Activated T-cell treated with anti-CD3 and anti-CD28 coated beads, Interleukin-2, amount 50 U/mL, for 24 hours (primary cell): ENCODE data around the gene HLCS.
"Not testable (repeated sequence)": the region's sequence is repeated elsewhere in the genome, so short reads cannot be mapped to it uniquely, and the experiment has no call there.

Experiments used
- DNase-seq: peaks from one replicate; pipeline ENCODE4 v3.0.0-alpha.2; 2020
- H3K27ac Mint-ChIP-seq: 2 replicates; pipeline ENCODE4 v1.8.0; 2020; ENCODE audit warnings: mild to moderate bottlenecking, mixed read lengths
- H3K27me3 Mint-ChIP-seq: 2 replicates; pipeline ENCODE4 v1.8.0; 2020; ENCODE audit warnings: mixed read lengths
- H3K36me3 Mint-ChIP-seq: 2 replicates; pipeline ENCODE4 v1.8.0; 2020; ENCODE audit warnings: low read depth, mixed read lengths
- H3K4me1 Mint-ChIP-seq: 2 replicates; pipeline ENCODE4 v1.8.0; 2020; ENCODE audit warnings: low read depth, mixed read lengths
- H3K4me3 Mint-ChIP-seq: 2 replicates; pipeline ENCODE4 v1.8.0; 2020; ENCODE audit warnings: mild to moderate bottlenecking, moderate library complexity, mixed read lengths
- H3K9me3 Mint-ChIP-seq: 2 replicates; pipeline ENCODE4 v1.8.0; 2020; ENCODE audit warnings: mixed read lengths

Gene HLCS

DNA sequence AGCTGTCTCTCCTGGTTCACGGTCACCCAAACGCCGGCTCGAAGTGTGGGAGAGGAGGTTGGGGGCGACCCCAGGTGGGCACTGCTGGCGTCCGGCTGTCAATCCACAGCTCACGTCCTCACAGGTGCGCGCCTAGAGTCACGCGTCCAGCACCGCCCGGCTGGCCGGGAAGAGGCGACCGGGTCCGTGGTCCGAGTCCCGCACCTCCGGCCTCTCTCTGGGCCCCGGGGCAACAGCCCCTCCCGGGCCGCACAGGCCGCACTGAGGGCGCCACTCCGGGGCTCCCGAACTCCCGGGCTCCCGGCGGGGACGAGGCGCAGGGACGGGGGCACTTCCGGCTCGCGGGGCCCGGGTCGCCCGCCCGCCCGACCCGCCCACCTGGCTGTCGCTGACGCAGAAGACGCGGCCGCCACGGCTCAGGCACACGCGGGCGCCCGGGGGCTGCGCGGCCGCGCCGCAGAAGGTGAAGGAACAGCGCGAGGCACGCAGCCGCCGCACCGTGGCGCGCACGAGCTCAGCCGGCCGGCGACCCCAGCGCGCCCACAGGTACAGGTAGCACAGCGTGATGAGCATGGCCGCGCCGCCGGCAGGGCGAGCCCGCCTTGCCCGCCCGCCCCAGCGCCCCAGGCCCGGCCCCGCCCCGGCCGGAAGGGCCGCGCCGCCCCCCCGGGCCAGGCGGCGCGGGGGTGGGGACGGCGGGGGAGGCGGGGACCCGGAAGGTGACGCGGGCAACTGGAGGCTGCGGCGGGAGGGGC, at the start of gene HLCS:
Gene HLCS (minus strand): TSS at position 604 of the 755 bp plus-strand sequence. CDS start 31 bp downstream, at position 573.
- H3K27ac Mint-ChIP-seq = peak within 1 kb of the TSS; percentile 90
- no peaks in the 10 kb centered on the region for H3K9me3 Mint-ChIP-seq
- H3K4me3 Mint-ChIP-seq = peak within 1 kb of the TSS; percentile 81
- no peaks in the 10 kb centered on the region for H3K27me3 Mint-ChIP-seq
- DNase-seq = peak; percentile 84
- H3K4me1 Mint-ChIP-seq = peaks cover 20% of the 10 kb centered on the region
- H3K36me3 Mint-ChIP-seq = peaks cover 17% of the 10 kb centered on the region

GRCh38 chr21:37009740-37010341, 43.4 kb upstream of the HLCS start:
- H3K36me3 Mint-ChIP-seq = no peaks in the 10 kb centered on the region
- H3K27ac Mint-ChIP-seq = no peak overlapping the region
- H3K27me3 Mint-ChIP-seq = peaks cover 49% of the 10 kb centered on the region
- peak overlapping the region; percentile 64 for H3K4me3 Mint-ChIP-seq
- peaks cover 15% of the 10 kb centered on the region for H3K4me1 Mint-ChIP-seq
- peak; percentile 86 for DNase-seq
- H3K9me3 Mint-ChIP-seq = no peaks in the 10 kb centered on the region

GRCh38 chr21:37008724-37009123, 42.3 kb upstream of the HLCS start:
- Mint-ChIP-seq H3K4me1 (peaks cover 15% of the 10 kb centered on the region), H3K36me3 (no peaks in the 10 kb centered on the region), H3K27me3 (peaks cover 42% of the 10 kb centered on the region), H3K9me3 (no peaks in the 10 kb centered on the region), H3K4me3 (no peak overlapping the region), H3K27ac (no peak overlapping the region)
- DNase-seq = no peak

- Mint-ChIP-seq H3K27ac (no peak within 1 kb of the TSS), H3K36me3 (no peaks in the 10 kb centered on the region), H3K9me3 (no peaks in the 10 kb centered on the region), H3K4me1 (peaks cover 18% of the 10 kb centered on the region), H3K27me3 (peaks cover 31% of the 10 kb centered on the region), H3K4me3 (peak within 1 kb of the TSS; percentile 65)
- peak; percentile 53 for DNase-seq
Observed at GRCh38 chr21:37006486-37007291, 40.2 kb upstream of the HLCS start, which contains the start of gene RIPPLY3. RIPPLY3 (plus strand) TSS chr21:37006702; CDS start chr21:37006773, 71 bp downstream.

- H3K27me3 Mint-ChIP-seq = peaks cover 26% of the 10 kb centered on the region
- DNase-seq = no peak
- peak overlapping the region; percentile 57 for H3K4me3 Mint-ChIP-seq
- H3K9me3 Mint-ChIP-seq = no peaks in the 10 kb centered on the region
- peaks cover 23% of the 10 kb centered on the region for H3K4me1 Mint-ChIP-seq
- no peak overlapping the region for H3K27ac Mint-ChIP-seq
- no peaks in the 10 kb centered on the region for H3K36me3 Mint-ChIP-seq
Observed at GRCh38 chr21:37005548-37006485, 39.3 kb upstream of the HLCS start.

GRCh38 chr21:37003917-37004316, 37.4 kb upstream of the HLCS start:
- H3K4me3 Mint-ChIP-seq = not testable (repeated sequence)

GRCh38 chr21:37002851-37003250, 36.4 kb upstream of the HLCS start:
- not testable (repeated sequence) for H3K9me3 Mint-ChIP-seq, H3K36me3 Mint-ChIP-seq, H3K4me3 Mint-ChIP-seq, DNase-seq, H3K27ac Mint-ChIP-seq, H3K27me3 Mint-ChIP-seq
- peaks cover 16% of the 10 kb centered on the region for H3K4me1 Mint-ChIP-seq

More at GRCh38 chr21:37003917-37004316, 37.4 kb upstream of the HLCS start:
- not testable (repeated sequence) for H3K9me3 Mint-ChIP-seq, H3K36me3 Mint-ChIP-seq, DNase-seq, H3K27ac Mint-ChIP-seq
- Mint-ChIP-seq H3K4me1 (peaks cover 16% of the 10 kb centered on the region), H3K27me3 (peaks cover 12% of the 10 kb centered on the region)

- Mint-ChIP-seq H3K27me3 (no peaks in the 10 kb centered on the region), H3K27ac (no peak overlapping the region), H3K36me3 (no peaks in the 10 kb centered on the region), H3K4me1 (peaks cover 10% of the 10 kb centered on the region), H3K4me3 (no peak overlapping the region), H3K9me3 (no peaks in the 10 kb centered on the region)
- DNase-seq = no peak
Observed at GRCh38 chr21:37001441-37001840, 35.0 kb upstream of the HLCS start.

GRCh38 chr21:37000381-37000780, 33.9 kb upstream of the HLCS start:
- no peak for DNase-seq
- Mint-ChIP-seq H3K9me3 (no peaks in the 10 kb centered on the region), H3K36me3 (no peaks in the 10 kb centered on the region), H3K4me3 (no peak overlapping the region), H3K27me3 (no peaks in the 10 kb centered on the region), H3K4me1 (peaks cover 10% of the 10 kb centered on the region), H3K27ac (no peak overlapping the region)

DNA sequence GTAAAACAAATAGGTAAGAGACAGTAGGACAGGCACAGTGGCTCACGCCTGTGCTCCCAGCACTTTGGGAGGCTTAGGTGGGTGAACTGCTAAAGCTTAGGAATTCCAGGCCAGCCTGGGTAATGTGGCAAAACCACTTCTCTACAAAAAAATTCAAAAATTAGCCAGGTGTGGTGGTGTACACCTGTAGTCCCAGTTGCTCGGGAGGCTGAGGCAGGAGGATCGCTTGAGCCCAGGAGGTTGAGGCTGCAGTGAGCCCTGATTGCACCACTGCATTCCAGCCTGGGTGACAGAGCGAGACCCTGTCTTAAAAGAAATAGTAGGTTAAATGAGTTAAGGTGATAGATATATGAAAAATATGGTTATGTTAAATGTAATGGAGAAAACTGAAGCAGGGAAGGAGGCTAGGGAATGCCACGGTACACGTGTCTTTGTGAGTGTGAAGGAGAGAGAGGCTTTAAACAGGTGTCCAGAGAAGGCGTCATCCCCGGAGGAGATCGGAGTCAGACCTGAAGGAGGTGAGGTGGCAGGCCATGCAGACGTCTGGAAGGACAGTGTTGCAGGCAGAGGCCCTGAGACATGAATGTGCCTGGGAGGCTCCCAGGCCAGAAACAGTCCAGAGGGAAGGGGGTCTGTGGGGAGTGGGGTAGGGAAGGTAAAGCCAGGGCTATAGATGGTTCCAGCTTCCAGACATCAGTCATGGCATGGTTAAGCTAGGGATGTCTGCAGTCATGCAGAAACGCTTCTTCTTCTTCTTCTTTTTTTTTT, 32.8 kb upstream of the HLCS start:
- H3K9me3 Mint-ChIP-seq = no peaks in the 10 kb centered on the region
- no peaks in the 10 kb centered on the region for H3K27me3 Mint-ChIP-seq
- H3K4me3 Mint-ChIP-seq = no peak overlapping the region
- H3K36me3 Mint-ChIP-seq = no peaks in the 10 kb centered on the region
- no peak overlapping the region for H3K27ac Mint-ChIP-seq
- no peak for DNase-seq
- peaks cover 14% of the 10 kb centered on the region for H3K4me1 Mint-ChIP-seq

GRCh38 chr21:36995285-36995684, 28.8 kb upstream of the HLCS start:
- H3K27ac Mint-ChIP-seq, H3K27me3 Mint-ChIP-seq, H3K4me3 Mint-ChIP-seq, H3K36me3 Mint-ChIP-seq, DNase-seq, H3K9me3 Mint-ChIP-seq, H3K4me1 Mint-ChIP-seq: not testable (repeated sequence)

DNA sequence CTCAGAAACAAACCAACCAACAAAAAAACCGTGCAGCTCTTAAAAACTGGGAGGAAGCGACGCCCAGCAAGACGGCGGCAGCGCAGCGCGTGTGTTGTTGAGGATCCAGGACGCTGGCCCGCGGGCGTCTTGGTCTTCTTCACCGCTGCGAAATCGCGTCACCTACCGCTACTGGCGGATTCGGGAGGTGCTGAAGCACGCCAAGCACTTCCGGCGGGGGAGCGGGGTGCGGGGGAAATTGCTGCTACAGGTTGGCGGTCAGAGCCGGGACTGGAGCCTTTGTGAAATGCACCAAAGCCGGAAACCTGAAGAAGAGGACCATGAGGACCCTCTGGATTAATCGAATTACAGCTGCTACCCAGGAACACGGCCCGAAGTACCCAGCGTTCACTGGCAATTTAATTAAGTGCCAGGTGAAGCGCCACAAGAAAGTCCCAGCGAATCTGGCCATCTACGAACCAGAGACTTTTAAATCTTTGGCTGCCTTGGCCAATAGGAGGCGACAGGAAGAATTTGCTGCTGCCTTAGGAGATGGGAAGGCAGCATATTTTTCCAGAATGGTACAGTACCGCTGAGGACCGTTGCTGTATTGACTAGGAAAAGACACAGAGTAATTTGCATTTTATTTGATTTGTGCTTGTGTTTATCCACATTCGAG, 28.2 kb upstream of the HLCS start:
- no peak overlapping the region for H3K27ac Mint-ChIP-seq
- peaks cover 11% of the 10 kb centered on the region for H3K4me1 Mint-ChIP-seq

DNA sequence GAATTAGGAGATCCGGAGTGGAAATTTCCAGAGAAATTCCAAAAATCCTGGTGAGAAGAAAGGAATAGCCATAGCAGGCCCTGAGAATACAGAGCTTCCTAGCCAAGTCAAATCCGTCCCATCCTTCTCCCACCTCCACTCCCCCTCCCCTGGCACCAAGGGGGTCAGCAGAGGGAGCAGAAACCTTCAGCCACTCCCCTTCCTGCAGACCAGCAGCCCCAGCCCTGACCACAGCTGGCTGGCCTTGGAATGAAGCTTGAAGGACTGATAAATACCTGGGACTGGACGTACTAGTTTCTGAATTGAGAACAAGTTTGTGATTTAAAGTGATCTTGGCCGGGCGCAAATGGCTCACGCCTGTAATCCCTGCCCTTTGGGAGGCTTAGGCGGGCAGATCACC, 26.2 kb upstream of the HLCS start:
- Mint-ChIP-seq H3K4me3 (no peak overlapping the region), H3K27me3 (no peaks in the 10 kb centered on the region), H3K36me3 (no peaks in the 10 kb centered on the region), H3K9me3 (no peaks in the 10 kb centered on the region), H3K4me1 (peaks cover 25% of the 10 kb centered on the region), H3K27ac (no peak overlapping the region)
- no peak for DNase-seq

More for the DNA sequence above, 28.2 kb upstream of the HLCS start:
- no peaks in the 10 kb centered on the region for H3K36me3 Mint-ChIP-seq
- peak overlapping the region; percentile 39 for H3K4me3 Mint-ChIP-seq
- H3K9me3 Mint-ChIP-seq = no peaks in the 10 kb centered on the region
- peak; percentile 53 for DNase-seq
- no peaks in the 10 kb centered on the region for H3K27me3 Mint-ChIP-seq
